Hepatocyte (in vitro differentiated cells): ENCODE results near the gene CCN5. TPM values are rescaled to one million over a fixed set of nuclear protein-coding genes. Genes with fewer than 3 reads are reported as not detected.

Source experiments
- DNase-seq: peaks from one replicate; pipeline ENCODE4 v3.0.0-alpha.2; 2016; ENCODE audit warnings: low spot score
- H2AFZ ChIP-seq: fragments of 200-600 bp; sonication (generic); 2 replicates; pipeline ENCODE4 v1.6.0; 2016; ENCODE audit warnings: antibody characterized with exemption, mild to moderate bottlenecking
- H3K27ac ChIP-seq: fragments of 200-600 bp; sonication (generic); 2 replicates; pipeline ENCODE4 v1.5.1; 2016; ENCODE audit warnings: mild to moderate bottlenecking
- H3K27me3 ChIP-seq: fragments of 200-600 bp; sonication (generic); 2 replicates; pipeline ENCODE4 v1.6.1; 2016
- H3K36me3 ChIP-seq: fragments of 200-600 bp; sonication (generic); replicated peaks from 2 replicates; pipeline ENCODE4 v1.5.1; 2016; ENCODE audit warnings: low read depth; ENCODE audit not compliant: insufficient read depth
- H3K4me1 ChIP-seq: fragments of 200-600 bp; sonication (generic); 2 replicates; pipeline ENCODE4 v1.5.1; 2016; ENCODE audit warnings: mild to moderate bottlenecking, moderate library complexity; ENCODE audit not compliant: insufficient read depth
- H3K4me2 ChIP-seq: fragments of 200-600 bp; sonication (generic); 2 replicates; pipeline ENCODE4 v1.6.0; 2016
- H3K4me3 ChIP-seq: fragments of 200-600 bp; sonication (generic); 2 replicates; pipeline ENCODE4 v1.5.1; 2016; ENCODE audit warnings: mild to moderate bottlenecking
- H3K79me2 ChIP-seq: fragments of 200-600 bp; sonication (generic); 2 replicates; pipeline ENCODE4 v1.6.0; 2017; ENCODE audit warnings: mild to moderate bottlenecking
- H3K9me2 ChIP-seq: fragments of 200-600 bp; sonication (generic); replicated peaks from 2 replicates; pipeline ENCODE4 v1.6.0; 2017; ENCODE audit warnings: mild to moderate bottlenecking; ENCODE audit not compliant: insufficient read depth
- H3K9me3 ChIP-seq: fragments of 200-600 bp; sonication (generic); 2 replicates; pipeline ENCODE4 v1.5.1; 2016; ENCODE audit warnings: low read depth, mild to moderate bottlenecking
- H4K20me1 ChIP-seq: fragments of 200-600 bp; sonication (generic); 2 replicates; pipeline ENCODE4 v1.6.0; 2016; ENCODE audit warnings: mild to moderate bottlenecking; ENCODE audit not compliant: insufficient read depth, poor library complexity, severe bottlenecking
- EZH2 ChIP-seq: fragments of 200-600 bp; sonication (generic); IDR thresholded peaks from 2 replicates; pipeline ENCODE4 v1.6.1; 2016; ENCODE audit warnings: antibody characterized with exemption, mild to moderate bottlenecking, borderline replicate concordance
- EZH2phosphoT487 ChIP-seq: fragments of 200-600 bp; sonication (generic); IDR thresholded peaks from one replicate; pipeline ENCODE4 v1.6.1; 2018; ENCODE audit warnings: antibody characterized with exemption, mild to moderate bottlenecking, low read depth, moderate library complexity; ENCODE audit not compliant: unreplicated experiment, severe bottlenecking
- WGBS: methylation state at CpG from one replicate; pipeline ENCODE4 v1.1.6; 2016; ENCODE audit warnings: low lambda C conversion rate; ENCODE audit errors: missing lambda C conversion rate; 5-methylcytosine and 5-hydroxymethylcytosine counted together
- polyA plus RNA-seq: library from polyadenylated mRNA; unstranded; fragments of >200 nt; fragmentation: Nextera tagmentation; extraction: Ambion mirVana; gene quantifications from 2 replicates; pipeline ENCODE4 v1.2.1, GENCODE V29; 2016
- total RNA-seq: library from RNA; depleted of rRNA; stranded (reverse); fragments of >200 nt; gene quantifications from 2 replicates; pipeline ENCODE4 v1.2.3, GENCODE V29; 2014
- TF ChIP-seq, protein P1 (sequence below): fragments of 200-600 bp; sonication (generic); IDR thresholded peaks from 2 replicates; pipeline ENCODE4 v1.5.1; 2016; ENCODE audit warnings: antibody characterized with exemption, mild to moderate bottlenecking; ENCODE audit not compliant: poor library complexity

Gene CCN5
- total and polyA plus RNA-seq, 2 experiments from 2014 or later, result 0.53 to 0.82 TPM

DNA sequence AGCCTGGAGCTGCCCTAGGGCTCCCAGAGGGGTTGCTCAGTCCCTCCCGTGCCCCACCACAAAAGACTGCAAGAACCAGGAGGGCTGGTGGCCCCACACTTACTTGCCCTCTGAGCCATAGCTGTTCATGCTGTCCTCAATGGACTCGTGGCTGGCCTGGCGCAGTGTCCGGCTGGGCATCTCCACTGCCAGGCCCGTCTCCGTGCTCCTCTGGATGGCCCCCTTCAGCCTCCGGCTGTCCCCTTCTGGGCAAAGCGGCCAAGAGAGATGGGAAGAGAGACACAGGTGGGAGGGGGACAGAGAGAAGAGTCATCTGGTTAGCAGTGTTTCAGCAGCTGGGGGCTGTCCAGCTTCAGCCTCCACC is 56.0 kb downstream of the CCN5 start:
- DNase-seq, result no peak
- H3K79me2 ChIP-seq, result no peaks in the 10 kb centered on the region
- TF ChIP-seq, protein P1, sequence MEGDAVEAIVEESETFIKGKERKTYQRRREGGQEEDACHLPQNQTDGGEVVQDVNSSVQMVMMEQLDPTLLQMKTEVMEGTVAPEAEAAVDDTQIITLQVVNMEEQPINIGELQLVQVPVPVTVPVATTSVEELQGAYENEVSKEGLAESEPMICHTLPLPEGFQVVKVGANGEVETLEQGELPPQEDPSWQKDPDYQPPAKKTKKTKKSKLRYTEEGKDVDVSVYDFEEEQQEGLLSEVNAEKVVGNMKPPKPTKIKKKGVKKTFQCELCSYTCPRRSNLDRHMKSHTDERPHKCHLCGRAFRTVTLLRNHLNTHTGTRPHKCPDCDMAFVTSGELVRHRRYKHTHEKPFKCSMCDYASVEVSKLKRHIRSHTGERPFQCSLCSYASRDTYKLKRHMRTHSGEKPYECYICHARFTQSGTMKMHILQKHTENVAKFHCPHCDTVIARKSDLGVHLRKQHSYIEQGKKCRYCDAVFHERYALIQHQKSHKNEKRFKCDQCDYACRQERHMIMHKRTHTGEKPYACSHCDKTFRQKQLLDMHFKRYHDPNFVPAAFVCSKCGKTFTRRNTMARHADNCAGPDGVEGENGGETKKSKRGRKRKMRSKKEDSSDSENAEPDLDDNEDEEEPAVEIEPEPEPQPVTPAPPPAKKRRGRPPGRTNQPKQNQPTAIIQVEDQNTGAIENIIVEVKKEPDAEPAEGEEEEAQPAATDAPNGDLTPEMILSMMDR, result no peak
- TF ChIP-seq EZH2 (no peak), EZH2phosphoT487 (no peak)
- WGBS, result 92% methylated on average over 8 of the region's 8 CpGs
- no peaks in the 10 kb centered on the region for H3K9me2 ChIP-seq
- no peak overlapping the region for H2AFZ ChIP-seq
- H4K20me1 ChIP-seq, result no peaks in the 10 kb centered on the region
- H3K4me3 ChIP-seq, result no peak overlapping the region
- no peaks in the 10 kb centered on the region for H3K27me3 ChIP-seq
- no peaks in the 10 kb centered on the region for H3K9me3 ChIP-seq
- H3K36me3 ChIP-seq, result no peaks in the 10 kb centered on the region
- H3K27ac ChIP-seq, result no peak overlapping the region
- H3K4me1 ChIP-seq, result no peaks in the 10 kb centered on the region
- no peak overlapping the region for H3K4me2 ChIP-seq

GRCh38 chr20:44772636-44773035 is 57.5 kb downstream of the CCN5 start:
- no peak for DNase-seq
- no peak overlapping the region for H3K4me3 ChIP-seq
- no peak overlapping the region for H2AFZ ChIP-seq
- H3K27ac ChIP-seq, result no peak overlapping the region
- H3K9me2 ChIP-seq, result no peaks in the 10 kb centered on the region
- H3K4me2 ChIP-seq, result no peak overlapping the region
- no peaks in the 10 kb centered on the region for H3K79me2 ChIP-seq
- TF ChIP-seq, protein P1, result no peak
- TF ChIP-seq EZH2 (no peak), EZH2phosphoT487 (no peak)
- H4K20me1 ChIP-seq, result no peaks in the 10 kb centered on the region
- no peaks in the 10 kb centered on the region for H3K36me3 ChIP-seq
- H3K4me1 ChIP-seq, result no peaks in the 10 kb centered on the region
- H3K27me3 ChIP-seq, result no peaks in the 10 kb centered on the region
- 69% methylated on average over 8 of the region's 8 CpGs for WGBS
- no peaks in the 10 kb centered on the region for H3K9me3 ChIP-seq

DNA sequence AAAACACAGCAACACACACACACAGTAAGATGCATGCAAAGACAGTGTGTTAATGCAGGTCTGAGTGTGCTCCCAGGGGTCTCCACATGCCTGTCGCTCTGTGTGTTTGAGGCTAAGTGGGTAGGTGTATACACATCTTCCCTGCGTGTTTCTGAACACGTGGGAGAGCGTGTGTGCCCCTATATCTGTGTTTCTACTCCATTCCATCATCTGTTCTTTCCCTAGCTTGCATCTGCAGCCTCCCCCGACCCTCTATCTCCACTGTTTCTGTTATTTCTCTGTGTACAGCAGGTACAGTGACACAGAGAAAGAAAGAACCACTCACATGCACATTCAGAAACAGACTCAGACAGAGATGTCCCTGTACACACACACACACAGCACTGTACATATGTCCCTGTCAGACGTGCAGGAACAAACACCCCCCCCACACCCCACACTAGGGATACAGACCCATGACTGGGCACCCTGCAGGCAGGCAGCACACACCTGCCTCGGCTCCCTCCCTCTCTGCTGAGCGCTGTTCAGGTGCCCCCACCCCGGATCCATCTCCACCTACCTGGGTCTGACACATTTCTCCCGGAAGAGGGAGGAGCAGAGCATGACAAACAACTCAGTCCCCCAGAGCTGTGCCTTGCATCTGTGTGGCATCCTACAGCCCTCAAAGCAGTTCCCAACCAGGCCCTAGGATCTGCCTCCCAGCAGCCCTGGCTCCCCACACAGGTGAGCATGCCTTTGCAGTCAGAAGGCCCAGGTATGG is 58.1 kb downstream of the CCN5 start:
- H3K36me3 ChIP-seq, result no peaks in the 10 kb centered on the region
- no peaks in the 10 kb centered on the region for H3K4me1 ChIP-seq
- H3K9me3 ChIP-seq, result no peaks in the 10 kb centered on the region
- H4K20me1 ChIP-seq, result no peaks in the 10 kb centered on the region
- no peaks in the 10 kb centered on the region for H3K79me2 ChIP-seq
- H3K9me2 ChIP-seq, result no peaks in the 10 kb centered on the region
- no peak overlapping the region for H3K4me3 ChIP-seq
- H3K4me2 ChIP-seq, result no peak overlapping the region
- WGBS, result 78% methylated on average over 10 of the region's 10 CpGs
- no peaks in the 10 kb centered on the region for H3K27me3 ChIP-seq
- no peak overlapping the region for H2AFZ ChIP-seq
- no peak for DNase-seq
- no peak overlapping the region for H3K27ac ChIP-seq
- TF ChIP-seq EZH2phosphoT487, result no peak
- TF ChIP-seq EZH2, result no peak
- TF ChIP-seq, protein P1, result no peak

DNA sequence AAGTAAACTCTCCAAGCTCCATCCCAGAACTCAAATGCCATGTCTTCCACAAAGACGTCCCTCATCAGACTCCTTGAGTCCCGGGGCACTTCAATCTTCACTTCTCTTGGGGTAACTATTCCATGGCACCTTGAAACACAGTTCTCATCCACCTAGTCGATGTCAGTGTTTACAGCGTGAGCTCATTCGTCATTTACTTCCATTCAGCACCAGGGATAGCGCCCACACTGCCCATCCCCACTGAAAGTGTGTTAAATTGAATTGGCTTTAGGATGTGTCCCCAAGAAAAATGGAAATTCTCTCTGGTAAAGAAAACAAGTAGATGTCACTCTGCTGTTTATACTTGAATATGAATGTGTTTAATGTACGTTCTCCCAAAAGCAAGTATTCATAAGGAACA is 61.8 kb downstream of the CCN5 start:
- Histone ChIP-seq H2AFZ (no peak overlapping the region), H3K4me1 (no peaks in the 10 kb centered on the region), H3K27ac (no peak overlapping the region), H3K9me3 (no peaks in the 10 kb centered on the region), H3K9me2 (no peaks in the 10 kb centered on the region), H3K27me3 (no peaks in the 10 kb centered on the region), H3K4me2 (no peak overlapping the region), H3K79me2 (no peaks in the 10 kb centered on the region), H4K20me1 (no peaks in the 10 kb centered on the region), H3K36me3 (no peaks in the 10 kb centered on the region), H3K4me3 (no peak overlapping the region)
- WGBS, result 11% methylated on average over 7 of the region's 7 CpGs
- TF ChIP-seq EZH2phosphoT487 (no peak), EZH2 (no peak)
- TF ChIP-seq, protein P1, result no peak
- DNase-seq, result peak; percentile 54
